ENCODE results near the gene MSANTD3.

DNA sequence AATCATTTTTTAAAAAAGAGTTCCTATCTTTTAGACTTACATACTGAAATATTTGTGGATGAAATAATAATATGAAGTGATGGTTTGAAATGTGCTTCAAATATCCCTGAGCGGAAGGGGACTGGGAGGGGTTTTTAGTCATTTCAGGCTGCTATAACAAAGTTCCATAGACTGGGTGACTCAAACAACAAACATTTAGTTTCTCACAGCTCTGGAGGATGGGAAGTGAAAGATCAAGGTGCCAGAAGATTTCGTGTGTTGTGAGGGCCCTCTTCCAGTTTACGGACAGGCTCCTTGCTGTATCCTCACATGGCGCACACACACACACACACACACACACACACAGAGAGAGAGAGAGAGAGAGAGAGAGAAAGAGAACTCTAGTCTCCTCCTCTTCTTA is 47.1 kb upstream of the MSANTD3 start:
- no peak for TF ChIP-seq BHLHE40 (IDR thresholded peaks at IDR 0.05; ENCODE audit: borderline replicate concordance)
- no peak for TF ChIP-seq FOXK2 (IDR thresholded peaks at IDR 0.05)
- no peak for TF ChIP-seq ELF4 (IDR thresholded peaks at IDR 0.05)
- TF ChIP-seq FOXM1 (IDR thresholded peaks at IDR 0.05; ENCODE audit: borderline replicate concordance), result no peak
- TF ChIP-seq, protein P1, sequence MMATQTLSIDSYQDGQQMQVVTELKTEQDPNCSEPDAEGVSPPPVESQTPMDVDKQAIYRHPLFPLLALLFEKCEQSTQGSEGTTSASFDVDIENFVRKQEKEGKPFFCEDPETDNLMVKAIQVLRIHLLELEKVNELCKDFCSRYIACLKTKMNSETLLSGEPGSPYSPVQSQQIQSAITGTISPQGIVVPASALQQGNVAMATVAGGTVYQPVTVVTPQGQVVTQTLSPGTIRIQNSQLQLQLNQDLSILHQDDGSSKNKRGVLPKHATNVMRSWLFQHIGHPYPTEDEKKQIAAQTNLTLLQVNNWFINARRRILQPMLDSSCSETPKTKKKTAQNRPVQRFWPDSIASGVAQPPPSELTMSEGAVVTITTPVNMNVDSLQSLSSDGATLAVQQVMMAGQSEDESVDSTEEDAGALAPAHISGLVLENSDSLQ (IDR thresholded peaks at IDR 0.05), result no peak
- TF ChIP-seq NFRKB (IDR thresholded peaks at IDR 0.05), result no peak
- no peak for TF ChIP-seq ZNF384 (IDR thresholded peaks at IDR 0.05)
- TF ChIP-seq SUZ12 (IDR thresholded peaks at IDR 0.05), result no peak
- TF ChIP-seq HDGF (IDR thresholded peaks at IDR 0.05; ENCODE audit: borderline replicate concordance), result no peak
- no peak for TF ChIP-seq L3MBTL2 (conservative IDR thresholded peaks at IDR 0.05)
- no peak for TF ChIP-seq TARDBP (IDR thresholded peaks at IDR 0.05)
- TF ChIP-seq ARNT (IDR thresholded peaks at IDR 0.05), result no peak
- no peak for TF ChIP-seq SP1 (IDR thresholded peaks at IDR 0.05)

Measured in HEK293T (cell line).